Stimulated activated CD4-positive, alpha-beta T cell treated with anti-CD3 and anti-CD28 coated beads, TNF-alpha, amount 100 ng/mL, for 4 hours (primary cell): ENCODE measurements around the gene HIPK2.

Experiments
- DNase-seq, 3 experiments: peaks; one replicate each; pipeline ENCODE4 v3.0.0-alpha.2; 2020; ENCODE audit warnings: low read depth in 3 of 3

HIPK2 gene

DNA sequence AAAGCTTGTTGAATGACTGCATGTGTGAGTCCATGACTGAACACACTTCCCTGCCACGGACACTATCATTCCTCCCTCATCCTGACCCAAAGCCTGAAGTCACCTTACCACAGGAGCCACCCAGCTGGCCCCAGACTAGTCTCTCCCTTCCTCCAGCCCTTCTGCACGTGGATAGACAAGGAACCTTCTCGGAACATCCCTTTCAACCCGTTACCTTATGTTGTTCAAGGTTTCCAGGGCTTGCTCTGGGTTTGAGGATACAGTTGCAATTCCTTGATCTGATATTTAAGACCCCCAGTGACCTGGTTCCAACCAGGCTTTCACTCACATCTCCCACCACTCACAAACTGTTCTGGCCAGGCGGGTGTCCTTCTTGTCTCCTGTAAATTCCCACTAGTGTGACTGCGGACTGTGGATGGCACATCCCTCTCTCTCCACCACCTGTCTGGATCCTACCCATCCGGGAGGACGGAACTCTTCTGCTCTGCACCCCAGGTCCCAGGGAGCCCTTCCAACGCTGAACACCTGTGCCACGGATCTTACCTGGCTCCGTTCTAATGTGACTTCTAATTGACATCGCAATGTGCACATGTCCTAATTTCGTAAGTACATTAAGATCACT is 62.5 kb downstream of the HIPK2 start:
- no peak for DNase-seq

GRCh38 chr7:139714163-139714901 is 63.5 kb downstream of the HIPK2 start:
- no peak for DNase-seq

- DNase-seq, result no peak
These were observed 64.2 kb downstream of the HIPK2 start for GRCh38 chr7:139713526-139714162.

DNA sequence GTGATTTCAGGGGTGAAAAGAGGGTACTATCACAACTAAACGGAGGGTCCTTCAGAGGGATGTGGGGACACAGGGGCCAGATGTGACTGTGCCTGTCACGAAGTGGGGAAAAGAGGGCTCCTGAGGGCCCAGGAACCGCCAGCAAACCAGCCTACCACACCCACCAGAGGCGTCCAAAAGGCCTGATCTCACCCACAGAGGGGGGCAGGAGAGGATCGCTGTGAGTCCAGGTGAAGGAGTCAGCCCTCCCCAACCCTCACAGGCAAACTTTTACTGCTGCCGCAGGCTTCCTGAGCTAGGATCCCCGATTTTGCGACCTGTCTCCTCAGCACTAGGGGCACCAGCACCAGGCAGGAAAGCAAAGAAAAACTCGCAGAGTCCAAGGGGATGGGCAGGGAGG is 64.7 kb downstream of the HIPK2 start:
- DNase-seq, result no peak

DNA sequence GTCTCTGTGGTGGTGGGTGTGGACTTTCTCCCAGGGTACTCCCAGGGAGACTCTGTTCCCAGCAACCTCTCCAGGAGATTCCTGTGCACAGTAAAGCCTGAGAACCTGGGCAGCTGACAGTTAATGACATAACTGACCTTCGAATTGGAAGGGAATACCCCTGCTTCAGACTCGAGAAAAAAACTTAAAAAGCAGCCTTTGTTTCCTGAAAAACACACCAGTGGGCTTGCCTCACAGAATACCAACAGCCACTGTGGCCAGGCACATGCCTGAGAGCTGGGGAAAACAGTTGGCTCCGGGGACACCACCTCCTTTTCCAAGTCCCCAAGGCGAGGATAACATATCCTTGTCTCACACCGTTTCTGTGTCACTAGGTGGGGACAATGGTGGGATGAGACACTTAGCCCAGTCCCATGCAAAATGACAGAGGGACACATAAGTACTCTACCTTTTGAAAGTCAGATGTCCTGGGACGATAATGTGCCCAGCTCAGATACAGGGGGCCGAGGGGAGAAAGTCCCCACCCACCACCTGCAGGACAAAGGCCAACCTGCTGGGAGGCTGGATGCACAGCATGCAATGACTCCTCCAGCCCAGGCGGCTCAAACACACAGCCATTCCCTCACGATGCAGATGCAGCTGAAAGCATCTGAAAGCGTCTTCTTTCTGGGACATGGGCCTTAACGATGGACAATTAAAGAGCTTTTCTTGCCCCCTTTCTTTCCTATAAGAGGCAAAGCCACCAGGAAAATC is 65.6 kb downstream of the HIPK2 start:
- no peak for DNase-seq

DNA sequence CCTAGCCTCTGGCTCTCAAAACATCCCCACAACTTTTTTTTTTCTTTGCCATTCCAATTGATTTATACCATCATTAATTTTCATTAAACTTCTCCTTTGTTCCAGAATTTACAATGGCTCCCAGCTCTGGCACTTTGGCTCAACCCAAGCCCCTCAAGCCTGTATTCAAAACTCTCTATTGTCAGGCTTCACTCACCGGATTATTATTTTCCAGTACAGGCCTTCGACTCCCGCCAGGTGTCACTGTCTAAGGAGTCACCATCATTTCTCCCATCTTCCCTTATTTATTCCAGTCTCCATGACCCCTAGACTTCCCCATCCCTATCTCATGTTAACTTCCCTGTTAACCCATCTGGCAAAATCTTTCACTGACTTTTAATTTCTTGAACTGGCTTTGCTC is 67.8 kb downstream of the HIPK2 start:
- DNase-seq, result no peak

DNA sequence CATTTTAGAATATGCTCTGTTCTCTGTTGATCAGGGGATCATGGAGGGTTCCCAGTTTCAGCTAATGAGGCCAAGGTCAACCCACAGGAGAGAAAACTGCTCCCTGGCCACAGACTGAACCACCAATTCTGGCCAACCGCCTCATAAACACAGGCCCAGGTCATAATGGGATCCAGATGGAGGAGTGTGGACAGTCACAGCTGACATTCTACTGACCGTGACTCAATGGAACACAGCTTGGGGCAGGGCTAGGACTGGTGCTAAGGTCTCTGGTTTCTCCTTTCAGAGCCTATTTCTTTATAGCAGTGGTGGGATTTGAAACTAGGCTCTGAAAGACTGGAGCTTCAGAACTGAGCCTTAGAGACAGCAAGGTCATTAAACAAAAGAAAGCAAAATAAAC is 68.3 kb downstream of the HIPK2 start:
- DNase-seq, result no peak

DNA sequence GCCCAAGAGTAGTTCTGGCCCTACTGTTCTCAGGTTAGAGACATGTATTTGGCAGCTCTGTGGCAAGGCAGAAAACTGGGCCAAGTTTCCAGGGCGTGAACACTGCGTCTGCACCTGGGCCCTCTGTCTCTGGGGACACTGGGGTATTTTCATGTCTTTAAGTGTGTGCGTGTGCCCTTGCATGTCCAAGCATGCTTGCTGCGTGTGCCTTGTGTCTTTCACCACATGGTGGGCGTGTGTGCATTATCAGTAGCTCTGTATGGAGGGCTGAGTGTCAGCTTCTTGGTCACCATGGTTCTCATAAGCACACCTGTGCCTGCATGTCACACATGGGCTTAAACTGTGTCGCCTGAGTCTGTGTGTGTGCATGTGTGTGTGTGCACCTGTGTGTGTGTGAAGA is 69.3 kb downstream of the HIPK2 start:
- no peak for DNase-seq

DNA sequence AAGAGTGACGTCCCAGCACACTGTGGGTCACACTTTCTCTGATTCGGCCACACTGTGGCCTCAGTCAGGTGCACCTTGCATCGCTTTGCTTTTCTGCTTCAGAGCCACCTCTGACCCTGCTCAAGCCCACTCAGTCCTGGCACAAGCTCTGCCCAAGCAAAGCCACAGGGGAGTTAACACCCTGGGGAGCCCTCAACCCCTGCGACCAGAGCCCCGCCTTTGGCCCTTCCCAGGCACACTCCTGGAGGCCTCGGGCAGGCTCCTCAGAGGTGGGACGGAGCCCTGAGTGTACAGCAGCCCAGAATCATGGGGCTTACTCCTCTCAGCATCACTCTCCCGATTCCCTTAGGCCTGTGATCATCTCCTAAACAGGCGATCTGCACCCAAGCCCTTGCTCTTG is 71.0 kb downstream of the HIPK2 start:
- DNase-seq, result no peak

- no peak for DNase-seq
These were observed 73.4 kb downstream of the HIPK2 start for GRCh38 chr7:139704308-139704879.

- no peak for DNase-seq
These were observed 74.1 kb downstream of the HIPK2 start for GRCh38 chr7:139703487-139704307.

DNA sequence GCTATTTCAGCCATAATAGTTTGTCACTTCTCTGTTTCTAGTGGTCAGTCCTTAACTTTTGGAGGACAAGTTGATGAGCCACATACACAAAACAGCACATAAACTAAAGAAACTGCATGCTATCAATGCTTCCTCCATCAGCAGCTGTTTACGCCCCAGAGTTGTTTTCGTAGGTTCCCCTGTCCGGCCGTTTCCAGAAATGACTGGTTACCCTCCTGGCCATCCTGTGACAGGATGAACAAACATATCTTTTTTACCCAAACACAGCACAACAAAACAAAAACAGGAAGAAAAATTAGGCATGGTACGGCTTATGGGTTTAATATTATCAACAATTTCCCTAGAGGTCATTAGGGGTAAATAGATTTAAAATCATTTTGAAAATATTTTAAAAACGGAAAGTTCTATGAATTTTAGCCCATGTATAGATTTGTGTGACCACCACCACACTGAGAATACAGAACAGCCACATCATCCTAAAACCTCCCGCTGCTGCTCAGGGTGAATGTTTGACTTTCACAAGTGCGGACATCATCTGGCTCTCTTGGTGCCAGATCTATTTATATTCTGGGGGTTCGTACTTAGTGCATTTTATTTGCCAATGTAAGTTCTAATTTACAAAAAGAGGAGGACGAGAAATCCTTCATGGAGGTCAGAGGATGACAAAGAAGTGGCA is 74.8 kb downstream of the HIPK2 start:
- no peak for DNase-seq

- no peak for DNase-seq
These were observed 75.5 kb downstream of the HIPK2 start for GRCh38 chr7:139702313-139702731.

DNA sequence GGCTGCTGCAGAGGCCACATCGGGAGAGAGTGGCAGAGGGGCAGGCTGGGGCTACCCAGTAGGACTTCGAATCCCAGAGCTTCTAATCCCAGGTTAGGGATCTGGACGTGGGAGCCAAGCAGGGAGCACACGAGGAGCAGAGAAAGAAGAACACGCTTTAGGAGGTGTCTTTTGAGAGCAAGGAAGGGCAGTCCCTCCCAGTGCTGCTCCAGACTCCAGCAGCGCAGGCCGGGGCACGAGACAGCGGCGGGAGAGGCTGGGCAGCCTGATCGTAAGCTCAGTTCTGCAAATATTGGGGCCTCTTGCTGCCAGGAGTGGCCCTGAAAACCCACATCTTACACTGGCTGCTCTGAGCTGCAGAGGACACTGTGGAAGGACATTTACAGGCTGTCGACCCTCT is 75.9 kb downstream of the HIPK2 start:
- DNase-seq, result no peak

GRCh38 chr7:139700505-139701235 is 77.1 kb downstream of the HIPK2 start:
- DNase-seq, result no peak

GRCh38 chr7:139699640-139700504 is 77.9 kb downstream of the HIPK2 start:
- no peak for DNase-seq

- no peak for DNase-seq
These were observed 79.0 kb downstream of the HIPK2 start for GRCh38 chr7:139698844-139699243.

- no peak for DNase-seq
These were observed 79.5 kb downstream of the HIPK2 start for GRCh38 chr7:139698278-139698677.

GRCh38 chr7:139697056-139697455 is 80.7 kb downstream of the HIPK2 start:
- DNase-seq, result no peak
